ENCODE results near the gene COL20A1. TPM values are rescaled to one million over a fixed set of nuclear protein-coding genes. Genes with fewer than 3 reads are reported as not detected.

COL20A1 gene
- total RNA-seq, 1 donor from 2014 or later, result 5.0 TPM

DNA sequence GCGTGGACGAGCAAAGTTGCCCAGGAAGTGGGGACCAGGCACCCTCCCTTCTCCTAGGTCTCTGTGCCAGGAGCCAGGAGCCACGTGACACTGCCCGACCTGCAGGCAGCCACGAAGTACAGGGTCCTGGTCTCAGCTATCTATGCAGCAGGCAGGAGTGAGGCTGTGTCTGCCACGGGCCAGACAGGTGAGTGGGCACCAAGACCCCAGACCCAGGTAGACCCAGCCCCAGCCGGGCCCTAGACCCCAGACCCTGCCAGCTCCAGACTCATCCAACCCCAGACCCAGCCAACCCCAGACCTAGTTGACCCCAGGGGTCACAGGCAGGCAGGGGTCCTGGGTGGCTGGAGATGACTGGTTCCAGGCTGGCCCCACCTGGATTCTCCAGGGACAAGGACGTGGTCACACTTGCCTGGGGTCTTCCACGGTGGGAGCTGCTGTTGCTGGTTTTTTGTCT lies 21.1 kb downstream of the COL20A1 start:
- DNase-seq (ENCODE audit: low read depth) (no peak), FAIRE-seq (no peak)
- no peak overlapping the region for H3K27ac ChIP-seq (ENCODE audit: low read depth, low read length)
- H3K4me2 ChIP-seq (ENCODE audit: low read length), result no peak overlapping the region
- H3K27me3 ChIP-seq (ENCODE audit: insufficient read depth, low read length), result no peaks in the 10 kb centered on the region
- no peak overlapping the region for H3K4me3 ChIP-seq (ENCODE audit: insufficient read depth, low read depth, low read length)
- H3K4me1 ChIP-seq (ENCODE audit: insufficient read depth, low read length), result no peaks in the 10 kb centered on the region
- TF ChIP-seq CTCF (IDR thresholded peaks at IDR 0.05; ENCODE audit: insufficient read depth, low read depth, low read length), result no peak
- TF ChIP-seq EZH2 (IDR thresholded peaks at IDR 0.05; ENCODE audit: insufficient read depth, low read length), result no peak
- H3K4me3 Mint-ChIP-seq (ENCODE audit: unreplicated experiment), result no peak overlapping the region
- peaks cover 5% of the 10 kb centered on the region for H4K20me1 ChIP-seq (ENCODE audit: insufficient read depth, low read length)
- H3K36me3 Mint-ChIP-seq (ENCODE audit: low read depth, unreplicated experiment), result no peaks in the 10 kb centered on the region
- no peak overlapping the region for H3K27ac Mint-ChIP-seq (ENCODE audit: unreplicated experiment)
- H3K4me1 Mint-ChIP-seq (ENCODE audit: low read depth, unreplicated experiment), result peaks cover 3% of the 10 kb centered on the region
- no peaks in the 10 kb centered on the region for H3K36me3 ChIP-seq (ENCODE audit: insufficient read depth, low read length)
- H3K9me3 ChIP-seq (ENCODE audit: insufficient read depth, low read depth, low read length), result no peaks in the 10 kb centered on the region
- peaks cover 8% of the 10 kb centered on the region for H3K27me3 Mint-ChIP-seq (ENCODE audit: low read depth, unreplicated experiment)
- H3K9me3 Mint-ChIP-seq (ENCODE audit: unreplicated experiment), result no peaks in the 10 kb centered on the region
- no peaks in the 10 kb centered on the region for H3K79me2 ChIP-seq (ENCODE audit: insufficient read depth, low read length)
- H3K9ac ChIP-seq (ENCODE audit: low read length), result no peak overlapping the region
- H2AFZ ChIP-seq (ENCODE audit: low read depth, low read length), result no peak overlapping the region

DNA sequence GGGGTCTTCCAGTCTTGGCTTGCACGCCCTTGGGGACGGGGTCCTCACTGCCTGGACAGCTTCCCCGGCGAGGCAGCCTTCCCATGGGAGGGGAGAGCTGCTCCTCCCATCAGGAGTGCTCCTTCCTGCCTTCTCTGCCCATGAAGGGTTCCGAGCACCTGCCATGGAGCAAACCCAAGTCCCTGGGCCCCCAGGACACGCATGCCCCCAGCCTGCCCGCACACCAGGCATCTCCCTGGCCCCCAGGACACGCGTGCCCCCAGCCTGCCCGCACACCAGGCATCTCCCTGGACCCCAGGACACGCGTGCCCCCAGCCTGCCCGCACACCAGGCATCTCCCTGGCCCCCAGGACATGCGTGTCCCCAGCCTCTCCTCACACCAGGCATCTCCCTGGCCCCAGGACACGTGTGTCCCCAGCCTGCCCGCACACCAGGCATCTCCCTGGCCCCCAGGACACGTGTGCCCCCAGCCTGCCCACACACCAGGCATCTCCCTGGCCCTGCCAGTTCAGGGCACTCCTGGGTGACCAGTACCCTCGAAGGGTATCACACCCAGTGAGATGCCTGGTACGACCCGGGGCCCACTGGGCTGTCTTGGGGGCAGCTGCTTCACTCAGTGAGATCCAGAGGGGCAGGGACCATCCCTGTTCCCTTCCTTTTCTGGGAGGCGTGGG lies 21.7 kb downstream of the COL20A1 start:
- Histone ChIP-seq H3K27me3 (ENCODE audit: insufficient read depth, low read length) (no peaks in the 10 kb centered on the region), H4K20me1 (ENCODE audit: insufficient read depth, low read length) (peaks cover 3% of the 10 kb centered on the region), H3K27ac (ENCODE audit: low read depth, low read length) (no peak overlapping the region), H3K9ac (ENCODE audit: low read length) (no peak overlapping the region), H3K4me1 (ENCODE audit: insufficient read depth, low read length) (no peaks in the 10 kb centered on the region), H2AFZ (ENCODE audit: low read depth, low read length) (no peak overlapping the region), H3K4me3 (ENCODE audit: insufficient read depth, low read depth, low read length) (no peak overlapping the region), H3K79me2 (ENCODE audit: insufficient read depth, low read length) (no peaks in the 10 kb centered on the region), H3K9me3 (ENCODE audit: insufficient read depth, low read depth, low read length) (no peaks in the 10 kb centered on the region), H3K36me3 (ENCODE audit: insufficient read depth, low read length) (no peaks in the 10 kb centered on the region), H3K4me2 (ENCODE audit: low read length) (no peak overlapping the region)
- no peak for FAIRE-seq
- Mint-ChIP-seq H3K27ac (ENCODE audit: unreplicated experiment) (no peak overlapping the region), H3K27me3 (ENCODE audit: low read depth, unreplicated experiment) (peaks cover 9% of the 10 kb centered on the region), H3K36me3 (ENCODE audit: low read depth, unreplicated experiment) (no peaks in the 10 kb centered on the region), H3K9me3 (ENCODE audit: unreplicated experiment) (no peaks in the 10 kb centered on the region), H3K4me1 (ENCODE audit: low read depth, unreplicated experiment) (peaks cover 3% of the 10 kb centered on the region), H3K4me3 (ENCODE audit: unreplicated experiment) (no peak overlapping the region)
- no peak for TF ChIP-seq CTCF (IDR thresholded peaks at IDR 0.05; ENCODE audit: insufficient read depth, low read depth, low read length)
- no peak for TF ChIP-seq EZH2 (IDR thresholded peaks at IDR 0.05; ENCODE audit: insufficient read depth, low read length)
- DNase-seq (ENCODE audit: low read depth), result no peak

GRCh38 chr20:63315240-63315689 lies 22.3 kb downstream of the COL20A1 start:
- Histone ChIP-seq H3K9me3 (ENCODE audit: insufficient read depth, low read depth, low read length) (no peaks in the 10 kb centered on the region), H3K27me3 (ENCODE audit: insufficient read depth, low read length) (no peaks in the 10 kb centered on the region), H3K9ac (ENCODE audit: low read length) (no peak overlapping the region), H3K4me3 (ENCODE audit: insufficient read depth, low read depth, low read length) (no peak overlapping the region), H3K27ac (ENCODE audit: low read depth, low read length) (no peak overlapping the region), H3K4me1 (ENCODE audit: insufficient read depth, low read length) (no peaks in the 10 kb centered on the region), H2AFZ (ENCODE audit: low read depth, low read length) (no peak overlapping the region), H3K4me2 (ENCODE audit: low read length) (no peak overlapping the region), H3K79me2 (ENCODE audit: insufficient read depth, low read length) (no peaks in the 10 kb centered on the region), H4K20me1 (ENCODE audit: insufficient read depth, low read length) (no peaks in the 10 kb centered on the region), H3K36me3 (ENCODE audit: insufficient read depth, low read length) (no peaks in the 10 kb centered on the region)
- Mint-ChIP-seq H3K27ac (ENCODE audit: unreplicated experiment) (no peak overlapping the region), H3K36me3 (ENCODE audit: low read depth, unreplicated experiment) (no peaks in the 10 kb centered on the region), H3K4me1 (ENCODE audit: low read depth, unreplicated experiment) (peaks cover 3% of the 10 kb centered on the region), H3K27me3 (ENCODE audit: low read depth, unreplicated experiment) (peaks cover 9% of the 10 kb centered on the region), H3K4me3 (ENCODE audit: unreplicated experiment) (no peak overlapping the region), H3K9me3 (ENCODE audit: unreplicated experiment) (no peaks in the 10 kb centered on the region)
- TF ChIP-seq CTCF (IDR thresholded peaks at IDR 0.05; ENCODE audit: insufficient read depth, low read depth, low read length), result no peak
- TF ChIP-seq EZH2 (IDR thresholded peaks at IDR 0.05; ENCODE audit: insufficient read depth, low read length), result no peak
- no peak for DNase-seq (ENCODE audit: low read depth)
- FAIRE-seq, result no peak
